ENCODE measurements around the gene RPS2. TPM values are rescaled to one million over a fixed set of nuclear protein-coding genes. Genes with fewer than 3 reads are reported as not detected.
A peak's percentile ranks its signal among the peaks of the same experiment; 100 is the strongest.

Gene RPS2
- polyA plus RNA-seq, 1 of the 3 experiments (the other 2 are of a cell fraction), result 6,384 TPM

- POLR2A ChIA-PET, result interaction anchor here (2.3 kb wide), 1 partner anchor 25 kb away, joined by 8 read pairs; the partner anchor contains the start of gene RPS2
- H4K20me1 ChIP-seq (ENCODE audit: insufficient read depth), result no peaks in the 10 kb centered on the region
- peaks cover 5 to 13% of the 10 kb centered on the region in 2 experiments for H3K36me3 ChIP-seq (replicated peaks in 1 of 2; ENCODE audit: control insufficient read depth in 1 of 2, insufficient read depth in 2 of 2, low read length in 1 of 2)
- peaks cover 9% of the 10 kb centered on the region for H3F3A ChIP-seq (replicated peaks; ENCODE audit: insufficient read depth)
- no peaks in the 10 kb centered on the region for H3K9me2 ChIP-seq
- DNase-seq, result peak; percentile 86
- H3K4me2 ChIP-seq, result peak within 1 kb of the TSS; percentile 85
- H3K9me3 ChIP-seq, result no peaks in the 10 kb centered on the region
- WGBS (ENCODE audit: low lambda C conversion rate), result 25% methylated on average over 20 of the region's 67 CpGs
- peak within 1 kb of the TSS in 1 of 2 experiments; percentile 58; a peak in 1 of 4 replicates for H3K27ac ChIP-seq (ENCODE audit: low read depth in 2 of 2, low read length in 1 of 2)
- CTCF ChIA-PET, result interaction anchor here (1.0 to 12.9 kb wide), 5 partner anchors 9 to 151 kb away, joined by 3 to 108 read pairs (median 4); no protein-coding TSS in a partner anchor
- no peaks in the 10 kb centered on the region for H3K27me3 ChIP-seq (ENCODE audit: insufficient read depth)
- peak within 1 kb of the TSS; percentile 46; the same call in 1 of the 2 replicates for H3K9ac ChIP-seq
- H2AFZ ChIP-seq (ENCODE audit: low read depth), result peak within 1 kb of the TSS; percentile 46; the same call in 1 of the 2 replicates
- H3K4me3 ChIP-seq (ENCODE audit: low read depth in 2 of 2, low read length in 1 of 2), result peak within 1 kb of the TSS; percentile 62
- TF ChIP-seq MEF2A (IDR thresholded peaks at IDR 0.05; ENCODE audit: borderline replicate concordance, low read depth) (no peak), TCF12 (IDR thresholded peaks at IDR 0.05) (no peak), EP300 (IDR thresholded peaks at IDR 0.05; ENCODE audit: borderline replicate concordance in 1 of 2, low read depth in 1 of 2, low read length in 1 of 2) (no peak), NRF1 (IDR thresholded peaks at IDR 0.05; ENCODE audit: low read depth, low read length) (no peak), SMC3 (IDR thresholded peaks at IDR 0.05; ENCODE audit: low read depth, low read length) (no peak), GATA2 (CRISPR knock-in tag; IDR thresholded peaks at IDR 0.05) (no peak), CHD2 (IDR thresholded peaks at IDR 0.05; ENCODE audit: low read length, partially characterized antibody) (no peak), FOXJ3 (CRISPR knock-in tag; IDR thresholded peaks at IDR 0.05) (no peak), JUND (IDR thresholded peaks at IDR 0.05) (no peak), MAX (IDR thresholded peaks at IDR 0.05; ENCODE audit: low read depth) (no peak), MXI1 (IDR thresholded peaks at IDR 0.05; ENCODE audit: low read depth, low read length) (no peak)
- peaks cover 19% of the 10 kb centered on the region; the same call in 1 of the 2 replicates for H3K79me2 ChIP-seq (ENCODE audit: insufficient read depth)
- H3K4me1 ChIP-seq (ENCODE audit: control insufficient read depth in 1 of 2, insufficient read depth in 2 of 2, low read depth in 1 of 2, low read length in 1 of 2), result peaks cover 8 to 30% of the 10 kb centered on the region in 2 experiments; a peak in 2 of 4 replicates
Measured at GRCh38 chr16:1989209-1990100, 24.8 kb upstream of the RPS2 start, which contains the start of gene SYNGR3. SYNGR3 (plus strand) TSS chr16:1989970; CDS start chr16:1990103, 133 bp downstream.

- TF ChIP-seq TEAD4 (IDR thresholded peaks at IDR 0.05; ENCODE audit: borderline replicate concordance, insufficient read depth), result no peak
- no peak for TF ChIP-seq MEF2A (IDR thresholded peaks at IDR 0.05; ENCODE audit: borderline replicate concordance, low read depth)
- TF ChIP-seq PBX3 (IDR thresholded peaks at IDR 0.05), result no peak
- no peak for TF ChIP-seq MXI1 (IDR thresholded peaks at IDR 0.05; ENCODE audit: low read depth, low read length)
- TF ChIP-seq JUND (IDR thresholded peaks at IDR 0.05), result no peak
- no peak for TF ChIP-seq RFX5 (IDR thresholded peaks at IDR 0.05; ENCODE audit: low read length)
- no peak for TF ChIP-seq SMC3 (IDR thresholded peaks at IDR 0.05; ENCODE audit: low read depth, low read length)
- TF ChIP-seq CTCF (IDR thresholded peaks at IDR 0.05), result no peak
- TF ChIP-seq FOXJ3 (CRISPR knock-in tag; IDR thresholded peaks at IDR 0.05), result no peak
- no peak for TF ChIP-seq NRF1 (IDR thresholded peaks at IDR 0.05; ENCODE audit: low read depth, low read length)
- TF ChIP-seq SIN3A (IDR thresholded peaks at IDR 0.05; ENCODE audit: borderline replicate concordance, low read depth, low read length), result no peak
- no peak for TF ChIP-seq ELF1 (IDR thresholded peaks at IDR 0.05)
- TF ChIP-seq GABPA (IDR thresholded peaks at IDR 0.05; ENCODE audit: low read depth), result no peak
- no peak for TF ChIP-seq USF1 (IDR thresholded peaks at IDR 0.05; ENCODE audit: borderline replicate concordance, low read depth)
- TF ChIP-seq YY1 (IDR thresholded peaks at IDR 0.05; ENCODE audit: low read depth), result no peak
- TF ChIP-seq TAF1 (IDR thresholded peaks at IDR 0.05; ENCODE audit: borderline replicate concordance, low read depth, low read length), result no peak
- TF ChIP-seq RCOR1 (IDR thresholded peaks at IDR 0.05; ENCODE audit: low read length), result no peak
- POLR2A ChIA-PET, result interaction anchor here (1.0 to 1.4 kb wide), 2 partner anchors 15 to 22 kb away, joined by 4 to 5 read pairs; partner anchors contain the start of genes RPS2 and TBL3
- Histone ChIP-seq H3K36me3 (replicated peaks in 1 of 2; ENCODE audit: control insufficient read depth in 1 of 2, insufficient read depth in 2 of 2, low read length in 1 of 2) (peaks cover 5 to 13% of the 10 kb centered on the region in 2 experiments), H3K27ac (ENCODE audit: low read depth in 2 of 2, low read length in 1 of 2) (no peak overlapping the region), H3K79me2 (ENCODE audit: insufficient read depth) (peaks cover 19% of the 10 kb centered on the region; the same call in 1 of the 2 replicates), H3K4me2 (no peak overlapping the region), H3K27me3 (ENCODE audit: insufficient read depth) (no peaks in the 10 kb centered on the region), H4K20me1 (ENCODE audit: insufficient read depth) (no peaks in the 10 kb centered on the region), H3K4me3 (ENCODE audit: low read depth in 2 of 2, low read length in 1 of 2) (no peak overlapping the region), H3K9me2 (no peaks in the 10 kb centered on the region), H3K4me1 (ENCODE audit: control insufficient read depth in 1 of 2, insufficient read depth in 2 of 2, low read depth in 1 of 2, low read length in 1 of 2) (peaks cover 8 to 34% of the 10 kb centered on the region in 2 experiments; a peak in 2 of 4 replicates), H3K9ac (no peak overlapping the region), H3K9me3 (no peaks in the 10 kb centered on the region), H2AFZ (ENCODE audit: low read depth) (no peak overlapping the region), H3F3A (replicated peaks; ENCODE audit: insufficient read depth) (peaks cover 13% of the 10 kb centered on the region)
- 89% methylated on average over 3 of the region's 10 CpGs for WGBS (ENCODE audit: low lambda C conversion rate)
- CTCF ChIA-PET, result interaction anchor here (0.8 to 12.9 kb wide), 2 partner anchors 17 to 220 kb away, joined by 3 to 108 read pairs; no protein-coding TSS in a partner anchor
- no peak for DNase-seq
Measured at GRCh38 chr16:1987198-1987597, 22.6 kb upstream of the RPS2 start.
